Type B pancreatic cell (in vitro differentiated cells): Measurements from ENCODE around the gene BCAS3. TPM values are rescaled to one million over a fixed set of nuclear protein-coding genes. Genes with fewer than 3 reads are reported as not detected.
A peak's percentile ranks its signal among the peaks of the same experiment; 100 is the strongest.

Source experiments
- DNase-seq: peaks from one replicate; pipeline ENCODE4 v3.0.0; 2021; ENCODE audit warnings: mixed read lengths; ENCODE audit not compliant: unreplicated experiment; ENCODE audit errors: extremely low spot score
- H3K27ac Mint-ChIP-seq: 2 replicates; pipeline ENCODE4 v1.8.0; 2021; ENCODE audit warnings: mild to moderate bottlenecking, mixed read lengths
- H3K27me3 Mint-ChIP-seq: 2 replicates; pipeline ENCODE4 v1.8.0; 2021; ENCODE audit warnings: mixed read lengths
- H3K36me3 Mint-ChIP-seq: 2 replicates; pipeline ENCODE4 v1.8.0; 2021; ENCODE audit warnings: mixed read lengths
- H3K4me1 Mint-ChIP-seq: one replicate; pipeline ENCODE4 v1.8.0; 2021; ENCODE audit warnings: mixed read lengths; ENCODE audit not compliant: unreplicated experiment
- H3K4me3 Mint-ChIP-seq: 2 replicates; pipeline ENCODE4 v1.8.0; 2021; ENCODE audit warnings: mild to moderate bottlenecking, mixed read lengths
- H3K9me3 Mint-ChIP-seq: 2 replicates; pipeline ENCODE4 v1.8.0; 2021; ENCODE audit warnings: mixed read lengths
- CTCF ChIP-seq: fragments of 200-600 bp; sonication (generic); conservative IDR thresholded peaks from 2 replicates; pipeline ENCODE4 v1.5.0; 2021; ENCODE audit warnings: antibody characterized with exemption, mild to moderate bottlenecking
- total RNA-seq: library from RNA; stranded (reverse); gene quantifications from 2 replicates; pipeline ENCODE4 v1.2.1, GENCODE V29; 2021; ENCODE audit warnings: low replicate concordance

The BCAS3 gene
- total RNA-seq, 1 donor from 2014 or later, result 23.0 TPM

GRCh38 chr17:61364463-61364846 is 686.8 kb downstream of the BCAS3 start:
- no peak overlapping the region for H3K4me3 Mint-ChIP-seq
- H3K27ac Mint-ChIP-seq, result no peak overlapping the region
- no peak for TF ChIP-seq CTCF
- DNase-seq, result no peak
- H3K36me3 Mint-ChIP-seq, result peaks cover 6% of the 10 kb centered on the region
- H3K4me1 Mint-ChIP-seq, result peaks cover 15% of the 10 kb centered on the region
- peaks cover 22% of the 10 kb centered on the region for H3K27me3 Mint-ChIP-seq
- peaks cover 4% of the 10 kb centered on the region for H3K9me3 Mint-ChIP-seq

- no peak for TF ChIP-seq CTCF
- Mint-ChIP-seq H3K27me3 (peaks cover 22% of the 10 kb centered on the region), H3K4me3 (no peak overlapping the region), H3K9me3 (peaks cover 4% of the 10 kb centered on the region), H3K36me3 (peaks cover 8% of the 10 kb centered on the region), H3K27ac (no peak overlapping the region), H3K4me1 (peaks cover 15% of the 10 kb centered on the region)
- DNase-seq, result no peak
These were observed 688.5 kb downstream of the BCAS3 start for GRCh38 chr17:61366076-61366714.

- peak overlapping the region; percentile 58 for H3K27ac Mint-ChIP-seq
- TF ChIP-seq CTCF, result no peak
- H3K27me3 Mint-ChIP-seq, result peaks cover 20% of the 10 kb centered on the region
- H3K36me3 Mint-ChIP-seq, result peaks cover 8% of the 10 kb centered on the region
- no peak overlapping the region for H3K4me3 Mint-ChIP-seq
- peaks cover 14% of the 10 kb centered on the region for H3K4me1 Mint-ChIP-seq
- H3K9me3 Mint-ChIP-seq, result peaks cover 4% of the 10 kb centered on the region
- no peak for DNase-seq
These were observed 689.2 kb downstream of the BCAS3 start for GRCh38 chr17:61366715-61367413.

GRCh38 chr17:61368049-61368831 is 690.6 kb downstream of the BCAS3 start:
- H3K27ac Mint-ChIP-seq, result no peak overlapping the region
- H3K36me3 Mint-ChIP-seq, result peaks cover 8% of the 10 kb centered on the region
- TF ChIP-seq CTCF, result no peak
- H3K4me1 Mint-ChIP-seq, result peaks cover 11% of the 10 kb centered on the region
- no peak for DNase-seq
- no peak overlapping the region for H3K4me3 Mint-ChIP-seq
- H3K27me3 Mint-ChIP-seq, result peaks cover 12% of the 10 kb centered on the region
- H3K9me3 Mint-ChIP-seq, result peaks cover 4% of the 10 kb centered on the region

GRCh38 chr17:61368832-61369450 is 691.3 kb downstream of the BCAS3 start:
- Mint-ChIP-seq H3K27me3 (peaks cover 12% of the 10 kb centered on the region), H3K4me3 (no peak overlapping the region), H3K9me3 (peaks cover 4% of the 10 kb centered on the region), H3K36me3 (peaks cover 8% of the 10 kb centered on the region), H3K4me1 (peaks cover 11% of the 10 kb centered on the region), H3K27ac (no peak overlapping the region)
- TF ChIP-seq CTCF, result no peak
- no peak for DNase-seq
